ENCODE data around the gene PALM3. TPM values are rescaled to one million over a fixed set of nuclear protein-coding genes. Genes with fewer than 3 reads are reported as not detected.

PALM3 gene
- 12.6 TPM for polyA plus RNA-seq (2012; ENCODE audit: insufficient read length, low read depth)

- TF ChIP-seq TAF1 (IDR thresholded peaks at IDR 0.05; ENCODE audit: borderline replicate concordance, insufficient read depth, low read length) (no peak), REST (IDR thresholded peaks at IDR 0.05; ENCODE audit: insufficient read depth in 1 of 2, low read depth in 2 of 2, low read length in 2 of 2) (no peak), SIN3A (IDR thresholded peaks at IDR 0.05; ENCODE audit: borderline replicate concordance, insufficient read depth, low read length) (no peak), FOXP2 (optimal IDR thresholded peaks at IDR 0.05; ENCODE audit: borderline replicate concordance, extremely low read depth, extremely low read length, insufficient read depth) (no peak), POLR2AphosphoS5 (IDR thresholded peaks at IDR 0.05; ENCODE audit: low read depth, low read length) (no peak)
Measured at GRCh38 chr19:14061751-14062557, at the start of gene PALM3. Gene PALM3 (minus strand): TSS chr19:14062076. CDS start chr19:14061980, 96 bp downstream.

GRCh38 chr19:14111486-14111885 is 49.6 kb upstream of the PALM3 start:
- TF ChIP-seq FOXP2 (optimal IDR thresholded peaks at IDR 0.05; ENCODE audit: borderline replicate concordance, extremely low read depth, extremely low read length, insufficient read depth) (no peak), SIN3A (IDR thresholded peaks at IDR 0.05; ENCODE audit: borderline replicate concordance, insufficient read depth, low read length) (no peak), REST (IDR thresholded peaks at IDR 0.05; ENCODE audit: insufficient read depth in 1 of 2, low read depth in 2 of 2, low read length in 2 of 2) (no peak)

GRCh38 chr19:14110650-14111049 is 48.8 kb upstream of the PALM3 start:
- TF ChIP-seq FOXP2 (optimal IDR thresholded peaks at IDR 0.05; ENCODE audit: borderline replicate concordance, extremely low read depth, extremely low read length, insufficient read depth): no peak
- no peak for TF ChIP-seq TAF1 (IDR thresholded peaks at IDR 0.05; ENCODE audit: borderline replicate concordance, insufficient read depth, low read length)
- TF ChIP-seq SIN3A (IDR thresholded peaks at IDR 0.05; ENCODE audit: borderline replicate concordance, insufficient read depth, low read length): no peak
- TF ChIP-seq POLR2AphosphoS5 (IDR thresholded peaks at IDR 0.05; ENCODE audit: low read depth, low read length): no peak
- TF ChIP-seq REST (IDR thresholded peaks at IDR 0.05; ENCODE audit: insufficient read depth in 1 of 2, low read depth in 2 of 2, low read length in 2 of 2): no peak

GRCh38 chr19:14107581-14108461 is 45.9 kb upstream of the PALM3 start:
- no peak for TF ChIP-seq REST (IDR thresholded peaks at IDR 0.05; ENCODE audit: insufficient read depth in 1 of 2, low read depth in 2 of 2, low read length in 2 of 2)

Data from PFSK-1 (cell line).